SK-N-SH (cell line): ENCODE results near the gene FUT9. TPM values are rescaled to one million over a fixed set of nuclear protein-coding genes. Genes with fewer than 3 reads are reported as not detected.

Experiments used
- CTCF ChIA-PET: fragments of 300-600, 350-600 bp; formaldehyde crosslinking; extraction: SDS; loops from one replicate; lab custom pipeline; 2021; lab: Yijun Ruan, JAX
- POLR2A ChIA-PET: fragments of 350-600 bp; sonication (Branson Sonifier 250); formaldehyde crosslinking; extraction: SDS; loops from one replicate; lab custom pipeline; 2020; ENCODE audit warnings: antibody characterized with exemption, inconsistent platforms; lab: Yijun Ruan, JAX
- DNase-seq: peaks from one replicate; pipeline ENCODE4 v3.0.0; 2012
- H2AFZ ChIP-seq: fragments of 200-600 bp; sonication (generic); 2 replicates; pipeline ENCODE4 v1.8.1; 2016; ENCODE audit warnings: antibody characterized with exemption, mild to moderate bottlenecking, low read depth
- H3F3A ChIP-seq: fragments of 200-600 bp; sonication (generic); replicated peaks from 2 replicates; pipeline ENCODE3; 2016; ENCODE audit warnings: antibody characterized with exemption, mild to moderate bottlenecking; ENCODE audit not compliant: insufficient read depth
- H3K27ac ChIP-seq, 2 experiments: fragments of 200-500 bp in 1 of 2; fragments of 200-600 bp in 1 of 2; sonication (Bioruptor generic) in 1 of 2; sonication (generic), shearing (Covaris generic) in 1 of 2; 2 replicates each; pipeline versions ENCODE4 v1.5.1 to v1.6.1; 2014 to 2016; ENCODE audit warnings: low read depth in 2 of 2, inconsistent platforms in 1 of 2, low read length in 1 of 2, mild to moderate bottlenecking in 1 of 2, mixed read lengths in 1 of 2
- H3K27me3 ChIP-seq: fragments of 200-600 bp; sonication (generic), shearing (Covaris generic); 2 replicates; pipeline ENCODE4 v1.6.1; 2016; ENCODE audit warnings: mixed run types; ENCODE audit not compliant: insufficient read depth
- H3K36me3 ChIP-seq, 2 experiments: fragments of 200-500 bp in 1 of 2; fragments of 200-600 bp in 1 of 2; sonication (Bioruptor generic) in 1 of 2; sonication (generic) in 1 of 2; replicated peaks in 1 of 2; 2 replicates each; pipeline versions ENCODE3 to v1.5.1; 2014 to 2016; ENCODE audit warnings: low read length in 1 of 2, mild to moderate bottlenecking in 1 of 2; ENCODE audit not compliant: insufficient read depth in 2 of 2, control insufficient read depth in 1 of 2
- H3K4me1 ChIP-seq, 2 experiments: fragments of 200-500 bp in 1 of 2; fragments of 200-600 bp in 1 of 2; sonication (Bioruptor generic) in 1 of 2; sonication (generic), shearing (Covaris generic) in 1 of 2; 2 replicates each; pipeline versions ENCODE4 v1.5.1 to v1.6.1; 2014 to 2016; ENCODE audit warnings: low read depth in 1 of 2, low read length in 1 of 2, mixed run types in 1 of 2; ENCODE audit not compliant: insufficient read depth in 2 of 2, control insufficient read depth in 1 of 2
- H3K4me2 ChIP-seq: fragments of 200-600 bp; sonication (generic), shearing (Covaris generic); 2 replicates; pipeline ENCODE4 v1.6.1; 2017; ENCODE audit warnings: mixed run types
- H3K4me3 ChIP-seq, 2 experiments: fragments of 200-500 bp in 1 of 2; fragments of 200-600 bp in 1 of 2; sonication (Bioruptor generic) in 1 of 2; sonication (generic), shearing (Covaris generic) in 1 of 2; 2 replicates each; pipeline versions ENCODE4 v1.5.1 to v1.8.1; 2014 to 2016; ENCODE audit warnings: low read depth in 2 of 2, inconsistent platforms in 1 of 2, low read length in 1 of 2, mild to moderate bottlenecking in 1 of 2, mixed read lengths in 1 of 2, moderate library complexity in 1 of 2
- H3K79me2 ChIP-seq: fragments of 200-600 bp; sonication (generic); 2 replicates; pipeline ENCODE4 v1.8.1; 2017; ENCODE audit warnings: mild to moderate bottlenecking; ENCODE audit not compliant: insufficient read depth
- H3K9ac ChIP-seq: fragments of 200-600 bp; sonication (generic); 2 replicates; pipeline ENCODE4 v1.6.1; 2017; ENCODE audit warnings: mixed run types
- H3K9me2 ChIP-seq: fragments of 200-600 bp; sonication (generic); 2 replicates; pipeline ENCODE4 v1.6.1; 2017; ENCODE audit warnings: mixed run types
- H3K9me3 ChIP-seq: fragments of 200-600 bp; sonication (generic); 2 replicates; pipeline ENCODE4 v1.6.1; 2017; ENCODE audit warnings: mixed run types, mild to moderate bottlenecking, moderate library complexity
- H4K20me1 ChIP-seq: fragments of 200-600 bp; sonication (generic); 2 replicates; pipeline ENCODE4 v1.6.1; 2017; ENCODE audit warnings: mild to moderate bottlenecking, mixed run types; ENCODE audit not compliant: insufficient read depth
- CHD2 ChIP-seq: fragments of 150-350 bp; IDR thresholded peaks from 2 replicates; pipeline ENCODE4 v1.6.1; 2018; ENCODE audit warnings: low read length; ENCODE audit not compliant: partially characterized antibody
- CTCF ChIP-seq: fragments of 200-600 bp; sonication (generic); IDR thresholded peaks from 2 replicates; pipeline ENCODE4 v1.6.1; 2017; ENCODE audit warnings: antibody characterized with exemption, mild to moderate bottlenecking, moderate library complexity
- ELF1 ChIP-seq: IDR thresholded peaks from 2 replicates; pipeline ENCODE4 v1.4.0; 2012
- EZH2phosphoT487 ChIP-seq: fragments of 200-600 bp; sonication (generic); IDR thresholded peaks from 2 replicates; pipeline ENCODE4 v1.6.1; 2017; ENCODE audit warnings: low read depth, mixed run types, mild to moderate bottlenecking, antibody characterized with exemption, moderate library complexity, borderline replicate concordance
- FOSL2 ChIP-seq: IDR thresholded peaks from 2 replicates; pipeline ENCODE4 v1.4.0; 2012; ENCODE audit warnings: low read depth, mild to moderate bottlenecking, moderate library complexity, borderline replicate concordance
- FOXM1 ChIP-seq: IDR thresholded peaks from 2 replicates; pipeline ENCODE4 v1.4.0; 2012; ENCODE audit warnings: low read depth, mild to moderate bottlenecking
- MAX ChIP-seq: IDR thresholded peaks from 2 replicates; pipeline ENCODE4 v1.4.0; 2012; ENCODE audit warnings: low read depth
- MEF2A ChIP-seq: IDR thresholded peaks from 2 replicates; pipeline ENCODE4 v1.4.0; 2012; ENCODE audit warnings: low read depth, borderline replicate concordance
- MXI1 ChIP-seq: IDR thresholded peaks from 2 replicates; pipeline ENCODE4 v1.6.1; 2012; ENCODE audit warnings: mild to moderate bottlenecking, low read depth, low read length, improper control_type of control experiment
- PBX3 ChIP-seq: IDR thresholded peaks from 2 replicates; pipeline ENCODE4; 2012
- RXRA ChIP-seq: IDR thresholded peaks from 2 replicates; pipeline ENCODE4 v1.4.0; 2012; ENCODE audit warnings: low read depth, mild to moderate bottlenecking, borderline replicate concordance
- SIN3A ChIP-seq: IDR thresholded peaks from 2 replicates; pipeline ENCODE4 v1.6.1; 2012; ENCODE audit warnings: low read depth, mild to moderate bottlenecking, low read length, moderate library complexity, borderline replicate concordance
- YY1 ChIP-seq: IDR thresholded peaks from 2 replicates; pipeline ENCODE4 v1.4.0; 2012; ENCODE audit warnings: low read depth, mild to moderate bottlenecking
- WGBS: methylation state at CpG from one replicate; pipeline ENCODE4 v1.1.6; 2017; ENCODE audit warnings: low lambda C conversion rate; 5-methylcytosine and 5-hydroxymethylcytosine counted together
- polyA plus RNA-seq, 3 experiments: library from polyadenylated mRNA; depleted of rRNA; stranded (reverse); fragments of >200 nt; gene quantifications; 2 replicates each; pipeline ENCODE4 v1.2.3, GENCODE V29; 2012
- TF ChIP-seq, protein P1 (sequence below): fragments of 150-350 bp; IDR thresholded peaks from 2 replicates; pipeline ENCODE4 v1.6.1; 2016; ENCODE audit warnings: mild to moderate bottlenecking, low read depth, low read length
- TF ChIP-seq, protein P2 (sequence below): IDR thresholded peaks from 2 replicates; pipeline ENCODE4 v1.6.1; 2012; ENCODE audit warnings: mild to moderate bottlenecking, low read depth, low read length, moderate library complexity
- TF ChIP-seq, protein P3 (sequence below): fragments of 150-350 bp; IDR thresholded peaks from 2 replicates; pipeline ENCODE4 v1.6.1; 2017; ENCODE audit warnings: antibody characterized with exemption, low read length, low read depth, borderline replicate concordance

Gene FUT9
- polyA plus RNA-seq, 1 of the 3 experiments (the other 2 are of a cell fraction) = under 0.01 TPM

DNA sequence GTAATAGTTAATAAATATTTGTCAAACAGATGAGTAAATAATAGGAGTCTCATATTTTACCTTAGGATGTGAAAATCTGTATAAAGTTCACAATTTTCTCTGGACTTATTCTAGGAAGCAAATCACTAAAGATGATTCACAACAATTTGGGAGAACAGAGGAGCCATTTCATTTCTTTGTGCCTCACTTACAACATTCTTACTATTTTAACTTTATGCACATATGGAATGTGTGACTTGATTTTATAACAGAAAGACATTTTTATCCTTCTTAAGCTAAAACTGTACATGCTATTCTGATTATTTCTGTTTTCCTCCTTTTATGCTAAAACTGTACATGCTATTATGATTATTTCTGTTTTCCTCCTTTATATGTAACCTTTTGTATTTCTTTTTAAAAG is 83.3 kb downstream of the FUT9 start (continued):
- TF ChIP-seq, protein P1, sequence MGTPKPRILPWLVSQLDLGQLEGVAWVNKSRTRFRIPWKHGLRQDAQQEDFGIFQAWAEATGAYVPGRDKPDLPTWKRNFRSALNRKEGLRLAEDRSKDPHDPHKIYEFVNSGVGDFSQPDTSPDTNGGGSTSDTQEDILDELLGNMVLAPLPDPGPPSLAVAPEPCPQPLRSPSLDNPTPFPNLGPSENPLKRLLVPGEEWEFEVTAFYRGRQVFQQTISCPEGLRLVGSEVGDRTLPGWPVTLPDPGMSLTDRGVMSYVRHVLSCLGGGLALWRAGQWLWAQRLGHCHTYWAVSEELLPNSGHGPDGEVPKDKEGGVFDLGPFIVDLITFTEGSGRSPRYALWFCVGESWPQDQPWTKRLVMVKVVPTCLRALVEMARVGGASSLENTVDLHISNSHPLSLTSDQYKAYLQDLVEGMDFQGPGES = no peak
- no peak for TF ChIP-seq ELF1

DNA sequence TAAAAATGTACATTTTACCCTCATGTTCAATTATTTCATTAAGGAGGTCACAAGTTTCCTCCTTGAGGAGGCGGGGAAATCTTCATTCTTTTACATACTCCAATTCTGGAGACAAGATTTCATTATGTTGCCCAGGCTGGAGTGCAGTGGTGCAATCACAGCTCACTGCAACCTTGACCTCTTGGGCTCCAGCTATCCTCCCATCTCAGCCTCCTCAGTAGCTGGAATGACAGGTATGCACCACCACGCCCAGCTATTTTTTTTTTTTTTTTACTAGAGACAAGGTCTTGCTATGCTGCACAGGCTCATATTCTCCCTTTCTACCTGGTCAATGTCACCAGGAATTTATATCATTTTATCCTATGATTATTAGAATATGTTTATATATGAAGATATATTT is 85.8 kb downstream of the FUT9 start:
- POLR2A ChIA-PET = no interaction called here
- Histone ChIP-seq H3K4me3 (no peak overlapping the region), H3K9ac (no peak overlapping the region), H3K36me3 (no peaks in the 10 kb centered on the region)
- CTCF ChIA-PET = no interaction called here
- TF ChIP-seq FOSL2 = no peak
- TF ChIP-seq, protein P2, sequence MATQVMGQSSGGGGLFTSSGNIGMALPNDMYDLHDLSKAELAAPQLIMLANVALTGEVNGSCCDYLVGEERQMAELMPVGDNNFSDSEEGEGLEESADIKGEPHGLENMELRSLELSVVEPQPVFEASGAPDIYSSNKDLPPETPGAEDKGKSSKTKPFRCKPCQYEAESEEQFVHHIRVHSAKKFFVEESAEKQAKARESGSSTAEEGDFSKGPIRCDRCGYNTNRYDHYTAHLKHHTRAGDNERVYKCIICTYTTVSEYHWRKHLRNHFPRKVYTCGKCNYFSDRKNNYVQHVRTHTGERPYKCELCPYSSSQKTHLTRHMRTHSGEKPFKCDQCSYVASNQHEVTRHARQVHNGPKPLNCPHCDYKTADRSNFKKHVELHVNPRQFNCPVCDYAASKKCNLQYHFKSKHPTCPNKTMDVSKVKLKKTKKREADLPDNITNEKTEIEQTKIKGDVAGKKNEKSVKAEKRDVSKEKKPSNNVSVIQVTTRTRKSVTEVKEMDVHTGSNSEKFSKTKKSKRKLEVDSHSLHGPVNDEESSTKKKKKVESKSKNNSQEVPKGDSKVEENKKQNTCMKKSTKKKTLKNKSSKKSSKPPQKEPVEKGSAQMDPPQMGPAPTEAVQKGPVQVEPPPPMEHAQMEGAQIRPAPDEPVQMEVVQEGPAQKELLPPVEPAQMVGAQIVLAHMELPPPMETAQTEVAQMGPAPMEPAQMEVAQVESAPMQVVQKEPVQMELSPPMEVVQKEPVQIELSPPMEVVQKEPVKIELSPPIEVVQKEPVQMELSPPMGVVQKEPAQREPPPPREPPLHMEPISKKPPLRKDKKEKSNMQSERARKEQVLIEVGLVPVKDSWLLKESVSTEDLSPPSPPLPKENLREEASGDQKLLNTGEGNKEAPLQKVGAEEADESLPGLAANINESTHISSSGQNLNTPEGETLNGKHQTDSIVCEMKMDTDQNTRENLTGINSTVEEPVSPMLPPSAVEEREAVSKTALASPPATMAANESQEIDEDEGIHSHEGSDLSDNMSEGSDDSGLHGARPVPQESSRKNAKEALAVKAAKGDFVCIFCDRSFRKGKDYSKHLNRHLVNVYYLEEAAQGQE = no peak
- TF ChIP-seq, protein P3, sequence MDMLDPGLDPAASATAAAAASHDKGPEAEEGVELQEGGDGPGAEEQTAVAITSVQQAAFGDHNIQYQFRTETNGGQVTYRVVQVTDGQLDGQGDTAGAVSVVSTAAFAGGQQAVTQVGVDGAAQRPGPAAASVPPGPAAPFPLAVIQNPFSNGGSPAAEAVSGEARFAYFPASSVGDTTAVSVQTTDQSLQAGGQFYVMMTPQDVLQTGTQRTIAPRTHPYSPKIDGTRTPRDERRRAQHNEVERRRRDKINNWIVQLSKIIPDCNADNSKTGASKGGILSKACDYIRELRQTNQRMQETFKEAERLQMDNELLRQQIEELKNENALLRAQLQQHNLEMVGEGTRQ = no peak
- no peak for TF ChIP-seq MEF2A
- no peak for TF ChIP-seq EZH2phosphoT487
- no peak for TF ChIP-seq RXRA
- no peak for TF ChIP-seq YY1
- TF ChIP-seq CHD2 = no peak
- no peak for TF ChIP-seq SIN3A
- TF ChIP-seq MXI1 = no peak
- TF ChIP-seq MAX = no peak
- no peak for TF ChIP-seq PBX3
- no peak for TF ChIP-seq FOXM1
- no peak for TF ChIP-seq CTCF
- TF ChIP-seq, all 33 proteins: peak for 0
- no peaks in the 10 kb centered on the region for H3K4me1 ChIP-seq
- no peaks in the 10 kb centered on the region for H3F3A ChIP-seq
- H3K9me2 ChIP-seq = 0 out of 2 replicates have a peak, but pooled peaks cover 4% of the 10 kb centered on the region
- no peak overlapping the region for H3K27ac ChIP-seq
- H4K20me1 ChIP-seq = no peaks in the 10 kb centered on the region
- DNase-seq = no peak
- no peak overlapping the region for H3K4me2 ChIP-seq
- H2AFZ ChIP-seq = no peak overlapping the region
- no peaks in the 10 kb centered on the region for H3K79me2 ChIP-seq
- no peaks in the 10 kb centered on the region for H3K27me3 ChIP-seq
- WGBS = 21% methylated on average over 2 of the region's 2 CpGs
- H3K9me3 ChIP-seq = no peaks in the 10 kb centered on the region
